Osteoblast (primary cell): ENCODE measurements around the gene SENP3. TPM values are rescaled to one million over a fixed set of nuclear protein-coding genes. Genes with fewer than 3 reads are reported as not detected.

ENCODE experiments used
- DNase-seq: peaks from one replicate; pipeline ENCODE4 v3.0.0; 2011; ENCODE audit warnings: low spot score, mixed read lengths; ENCODE audit not compliant: insufficient read length; ENCODE audit errors: missing footprints
- H2AFZ ChIP-seq: 2 replicates; pipeline ENCODE4 v1.6.0; 2011; ENCODE audit warnings: mild to moderate bottlenecking, low read length
- H3K27ac ChIP-seq: 2 replicates; pipeline ENCODE4 v1.5.1; 2011; ENCODE audit warnings: mild to moderate bottlenecking, low read depth, low read length, moderate library complexity
- H3K27me3 ChIP-seq: 2 replicates; pipeline ENCODE4 v1.6.0; 2012; ENCODE audit warnings: mild to moderate bottlenecking, control low read depth, inconsistent platforms, low read length, moderate library complexity; ENCODE audit not compliant: insufficient read depth
- H3K36me3 ChIP-seq: 2 replicates; pipeline ENCODE4 v1.5.1; 2011; ENCODE audit warnings: mild to moderate bottlenecking, low read length, control low read depth, moderate library complexity; ENCODE audit not compliant: insufficient read depth
- H3K4me1 ChIP-seq: 2 replicates; pipeline ENCODE4 v1.5.1; 2011; ENCODE audit warnings: mild to moderate bottlenecking, low read length, control low read depth, moderate library complexity; ENCODE audit not compliant: insufficient read depth
- H3K4me2 ChIP-seq: 2 replicates; pipeline ENCODE4 v1.6.0; 2011; ENCODE audit warnings: mild to moderate bottlenecking, low read length; ENCODE audit not compliant: insufficient read depth
- H3K4me3 ChIP-seq: fragments of 200-600 bp; sonication (generic); 3 replicates; pipeline ENCODE4 v1.5.1; 2012; ENCODE audit warnings: mild to moderate bottlenecking, low read length, inconsistent platforms; ENCODE audit not compliant: insufficient read depth
- H3K79me2 ChIP-seq: 2 replicates; pipeline ENCODE4 v1.6.0; 2012; ENCODE audit warnings: mild to moderate bottlenecking, low read length, control low read depth, inconsistent platforms; ENCODE audit not compliant: insufficient read depth
- H3K9me3 ChIP-seq: 2 replicates; pipeline ENCODE4 v1.5.1; 2011; ENCODE audit warnings: low read depth, low read length, control low read depth
- H4K20me1 ChIP-seq: 2 replicates; pipeline ENCODE4 v1.6.0; 2012; ENCODE audit warnings: mild to moderate bottlenecking, low read length, control low read depth; ENCODE audit not compliant: insufficient read depth
- total RNA-seq: library from RNA; depleted of rRNA; stranded (reverse); fragments of >200 nt; gene quantifications from 2 replicates; pipeline ENCODE4 v1.2.3, GENCODE V29; 2012
- TF ChIP-seq, protein P1 (sequence below): IDR thresholded peaks from 2 replicates; pipeline ENCODE4 v1.5.1; 2011; ENCODE audit warnings: mild to moderate bottlenecking, low read depth, low read length, moderate library complexity; ENCODE audit errors: extremely low read depth

Gene SENP3
- total RNA-seq, 1 donor = 68.0 TPM

DNA sequence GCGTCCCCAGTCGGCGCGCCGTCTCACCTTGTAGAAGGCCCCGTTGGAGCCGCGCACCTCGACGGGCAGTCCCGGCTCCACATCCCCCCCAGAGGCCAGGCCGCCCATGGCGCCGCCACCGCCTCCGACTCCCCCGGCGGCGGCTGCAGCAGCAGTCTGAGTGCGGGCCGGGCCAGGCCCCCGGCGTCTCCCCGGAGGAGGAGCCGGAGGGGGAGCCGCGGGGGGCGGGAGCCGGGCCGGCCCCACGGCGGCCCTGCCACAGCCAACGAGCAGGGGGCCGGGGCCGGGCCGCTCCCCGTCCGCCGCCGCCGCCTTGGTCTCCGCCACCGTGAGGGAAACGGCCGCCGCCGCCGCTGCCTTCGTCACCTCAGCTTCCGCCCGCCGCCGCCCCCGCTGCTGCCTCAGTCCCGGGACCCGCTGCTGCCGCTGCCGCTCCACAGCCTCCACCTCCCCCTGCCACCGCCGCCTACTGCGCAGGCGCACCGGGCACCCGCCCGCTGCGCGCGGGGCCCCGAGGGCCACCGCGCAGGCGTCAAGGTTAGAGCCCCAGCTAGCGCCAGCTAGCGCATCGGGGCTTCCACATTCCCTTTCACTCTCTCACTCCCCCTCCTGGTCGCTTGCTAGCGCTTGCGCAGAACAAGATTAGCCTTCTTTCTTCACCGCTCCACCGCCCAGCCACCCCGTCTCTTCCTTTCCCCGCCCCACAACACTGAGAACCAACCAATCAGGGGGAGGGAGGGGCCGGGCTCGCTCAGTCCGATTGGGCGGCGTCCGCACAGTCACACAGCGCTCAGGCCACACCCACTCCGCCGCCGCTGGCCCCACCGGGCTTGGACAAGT, 52.9 kb downstream of the SENP3 start, which contains the start of gene FXR2:
TSS of gene FXR2 (minus strand) at position 473 of the 840 bp plus-strand sequence. CDS start at position 108, 365 bp downstream.
- H3K9me3 ChIP-seq = no peaks in the 10 kb centered on the region
- H3K36me3 ChIP-seq = peaks cover 13% of the 10 kb centered on the region
- no peaks in the 10 kb centered on the region for H3K27me3 ChIP-seq
- peak within 1 kb of the TSS; percentile 96 for H2AFZ ChIP-seq
- peaks cover 36% of the 10 kb centered on the region for H4K20me1 ChIP-seq
- H3K4me2 ChIP-seq = peak within 1 kb of the TSS; percentile 94
- H3K4me1 ChIP-seq = peaks cover 23% of the 10 kb centered on the region
- peak within 1 kb of the TSS; percentile 92 for H3K4me3 ChIP-seq
- peak; percentile 100 for DNase-seq
- peaks cover 44% of the 10 kb centered on the region for H3K79me2 ChIP-seq
- peak within 1 kb of the TSS; percentile 71 for H3K27ac ChIP-seq
- TF ChIP-seq, protein P1, sequence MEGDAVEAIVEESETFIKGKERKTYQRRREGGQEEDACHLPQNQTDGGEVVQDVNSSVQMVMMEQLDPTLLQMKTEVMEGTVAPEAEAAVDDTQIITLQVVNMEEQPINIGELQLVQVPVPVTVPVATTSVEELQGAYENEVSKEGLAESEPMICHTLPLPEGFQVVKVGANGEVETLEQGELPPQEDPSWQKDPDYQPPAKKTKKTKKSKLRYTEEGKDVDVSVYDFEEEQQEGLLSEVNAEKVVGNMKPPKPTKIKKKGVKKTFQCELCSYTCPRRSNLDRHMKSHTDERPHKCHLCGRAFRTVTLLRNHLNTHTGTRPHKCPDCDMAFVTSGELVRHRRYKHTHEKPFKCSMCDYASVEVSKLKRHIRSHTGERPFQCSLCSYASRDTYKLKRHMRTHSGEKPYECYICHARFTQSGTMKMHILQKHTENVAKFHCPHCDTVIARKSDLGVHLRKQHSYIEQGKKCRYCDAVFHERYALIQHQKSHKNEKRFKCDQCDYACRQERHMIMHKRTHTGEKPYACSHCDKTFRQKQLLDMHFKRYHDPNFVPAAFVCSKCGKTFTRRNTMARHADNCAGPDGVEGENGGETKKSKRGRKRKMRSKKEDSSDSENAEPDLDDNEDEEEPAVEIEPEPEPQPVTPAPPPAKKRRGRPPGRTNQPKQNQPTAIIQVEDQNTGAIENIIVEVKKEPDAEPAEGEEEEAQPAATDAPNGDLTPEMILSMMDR = peak; percentile 46

DNA sequence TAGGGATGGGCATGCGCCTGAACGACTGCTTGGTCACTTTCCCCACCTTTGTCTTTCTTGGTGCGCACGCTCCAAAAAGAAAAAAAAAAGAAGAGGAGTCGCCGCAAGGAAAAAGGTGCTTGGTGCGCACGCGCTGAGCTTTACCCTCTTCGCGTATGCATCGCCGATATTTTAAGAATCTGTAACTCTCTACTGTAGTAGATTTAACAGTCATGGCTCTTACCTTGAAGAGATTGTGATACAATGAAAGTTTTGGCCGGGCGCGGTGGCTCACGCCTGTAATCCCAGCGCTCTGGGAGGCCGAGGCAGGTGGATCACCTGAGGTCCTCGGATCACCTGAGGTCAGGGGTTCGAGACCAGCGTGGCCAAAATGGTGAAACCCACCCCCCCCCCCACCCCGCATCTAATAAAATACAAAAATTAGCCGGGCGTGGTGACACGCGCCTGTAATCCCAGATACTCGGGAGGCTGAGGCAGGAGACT, 53.6 kb downstream of the SENP3 start:
- TF ChIP-seq, protein P1 = no peak
- H3K27ac ChIP-seq = peak overlapping the region; percentile 71
- no peak for DNase-seq

DNA sequence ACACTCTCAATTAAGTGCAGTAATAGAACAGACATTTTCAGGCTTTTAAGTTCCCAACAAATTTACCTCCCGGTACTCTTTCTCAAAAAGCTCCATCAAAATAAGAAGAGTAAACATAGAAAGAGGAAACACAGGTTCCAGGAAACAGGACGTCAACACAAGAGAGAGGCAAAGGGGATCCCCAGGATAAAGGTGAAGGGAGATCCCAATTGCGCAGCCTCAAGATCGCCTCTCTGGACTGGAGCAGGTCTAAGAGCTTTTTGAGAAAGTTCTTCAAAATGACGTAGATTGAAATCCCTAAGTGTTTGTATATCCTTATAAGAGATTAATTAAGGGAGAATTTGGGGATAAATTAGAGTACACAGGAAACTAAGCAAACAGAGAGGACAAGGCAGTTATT, 56.9 kb downstream of the SENP3 start:
- TF ChIP-seq, protein P1 = no peak
- Histone ChIP-seq H3K27me3 (no peaks in the 10 kb centered on the region), H3K9me3 (no peaks in the 10 kb centered on the region), H3K4me3 (no peak overlapping the region), H3K4me1 (peaks cover 4% of the 10 kb centered on the region), H4K20me1 (peaks cover 6% of the 10 kb centered on the region), H3K4me2 (no peak overlapping the region), H2AFZ (no peak overlapping the region), H3K79me2 (peaks cover 8% of the 10 kb centered on the region), H3K27ac (no peak overlapping the region), H3K36me3 (no peaks in the 10 kb centered on the region)
- no peak for DNase-seq

More for the DNA sequence above, 53.6 kb downstream of the SENP3 start:
- peaks cover 9% of the 10 kb centered on the region for H3K36me3 ChIP-seq
- peaks cover 39% of the 10 kb centered on the region for H3K79me2 ChIP-seq
- no peaks in the 10 kb centered on the region for H3K27me3 ChIP-seq
- H3K4me2 ChIP-seq = peak overlapping the region; percentile 94
- H4K20me1 ChIP-seq = peaks cover 32% of the 10 kb centered on the region
- peak overlapping the region; percentile 96 for H2AFZ ChIP-seq
- peaks cover 23% of the 10 kb centered on the region for H3K4me1 ChIP-seq
- no peaks in the 10 kb centered on the region for H3K9me3 ChIP-seq
- peak overlapping the region; percentile 92 for H3K4me3 ChIP-seq

DNA sequence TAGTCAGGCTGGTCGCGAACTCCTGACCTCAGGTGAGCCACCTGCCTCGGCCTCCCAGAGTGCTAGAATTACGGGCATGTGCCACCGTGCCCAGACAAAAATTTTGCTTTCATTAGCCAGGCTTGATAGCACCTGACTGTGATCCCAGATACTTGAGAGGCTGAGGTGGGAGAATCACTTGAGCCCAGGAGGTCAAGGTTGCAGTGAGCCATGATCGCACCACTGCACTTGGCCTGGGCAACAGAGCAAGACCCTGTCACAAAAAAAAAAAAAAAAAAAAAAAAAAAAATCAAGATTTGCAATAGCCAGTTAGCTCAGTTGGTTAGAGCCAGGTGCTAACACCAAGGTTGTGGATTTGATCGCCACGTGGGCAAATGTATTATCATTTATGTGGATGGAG, 59.1 kb downstream of the SENP3 start:
- Histone ChIP-seq H3K4me3 (no peak overlapping the region), H3K4me2 (no peak overlapping the region), H3K27ac (no peak overlapping the region), H2AFZ (no peak overlapping the region), H3K9me3 (no peaks in the 10 kb centered on the region), H3K27me3 (no peaks in the 10 kb centered on the region), H3K36me3 (no peaks in the 10 kb centered on the region), H4K20me1 (no peaks in the 10 kb centered on the region), H3K4me1 (no peaks in the 10 kb centered on the region), H3K79me2 (no peaks in the 10 kb centered on the region)
- TF ChIP-seq, protein P1 = no peak
- DNase-seq = no peak
